Endothelial cell of umbilical vein (primary cell): Measurements from ENCODE around the gene CD48. TPM values are rescaled to one million over a fixed set of nuclear protein-coding genes. Genes with fewer than 3 reads are reported as not detected.

ENCODE experiments used
- BruUV-seq: library from RNA; stranded (reverse); fragments of 400-500 nt; replicated peaks from 2 replicates; lab custom pipeline; 2021; lab: Mats Ljungman, UMichigan
- CTCF ChIA-PET: fragments of 300-600, 350-600 bp; sonication (Branson Sonifier 250); formaldehyde crosslinking; loops from one replicate; lab custom pipeline; 2021; ENCODE audit warnings: antibody characterized with exemption, inconsistent platforms; lab: Charles Lee
- POLR2A ChIA-PET: fragments of 300-600, 350-600 bp; sonication (Branson Sonifier 250); formaldehyde crosslinking; loops from one replicate; lab custom pipeline; 2021; ENCODE audit warnings: antibody characterized with exemption, inconsistent platforms; lab: Charles Lee
- DNase-seq: peaks from one replicate; pipeline ENCODE4 v3.0.0-alpha.2; 2011; ENCODE audit warnings: low read depth, low spot score
- FAIRE-seq: peaks from 2 replicates; lab custom pipeline; 2011; peaks lifted over from hg19 to GRCh38; lab: Jason Lieb, UNC
- H2AFZ ChIP-seq: 2 replicates; pipeline ENCODE4 v1.6.0; 2012; ENCODE audit warnings: low read depth, low read length, control low read depth, inconsistent platforms
- H3K27ac ChIP-seq: 2 replicates; pipeline ENCODE4 v1.5.1; 2011; ENCODE audit warnings: low read depth, mild to moderate bottlenecking, control low read depth, low read length, moderate library complexity; ENCODE audit not compliant: insufficient read depth
- H3K27me3 ChIP-seq, 2 experiments: 2 replicates each; pipeline versions ENCODE4 v1.6.0 to v1.6.1; 2011; ENCODE audit warnings: low read length in 2 of 2, mixed read lengths in 1 of 2; ENCODE audit not compliant: control insufficient read depth in 2 of 2, insufficient read depth in 2 of 2
- H3K36me3 ChIP-seq, 2 experiments: 2 replicates in 1 of 2; 3 replicates in 1 of 2; pipeline ENCODE4 v1.5.1; 2011; ENCODE audit warnings: low read length in 2 of 2, mild to moderate bottlenecking in 1 of 2, moderate library complexity in 1 of 2; ENCODE audit not compliant: control insufficient read depth in 2 of 2, insufficient read depth in 2 of 2; ENCODE audit errors: extremely low read depth in 1 of 2
- H3K4me1 ChIP-seq: 3 replicates; pipeline ENCODE4 v1.5.1; 2011; ENCODE audit warnings: mild to moderate bottlenecking, low read length; ENCODE audit not compliant: control insufficient read depth, insufficient read depth; ENCODE audit errors: extremely low read depth
- H3K4me2 ChIP-seq: 2 replicates; pipeline ENCODE4 v1.6.1; 2011; ENCODE audit warnings: low read length, control low read depth, mixed read lengths; ENCODE audit not compliant: insufficient read depth
- H3K4me3 ChIP-seq, 3 experiments: fragments of 200-600 bp in 1 of 3; sonication (generic), shearing (Covaris generic) in 1 of 3; replicated peaks in 1 of 3; 2 replicates each; pipeline ENCODE4 v1.5.1; 2011 to 2016; ENCODE audit warnings: control low read depth in 3 of 3, low read length in 3 of 3, mild to moderate bottlenecking in 2 of 3, inconsistent platforms in 1 of 3, low read depth in 1 of 3, moderate library complexity in 1 of 3; ENCODE audit not compliant: insufficient read depth in 1 of 3
- H3K79me2 ChIP-seq: 2 replicates; pipeline ENCODE4 v1.6.0; 2012; ENCODE audit warnings: low read length, inconsistent platforms; ENCODE audit not compliant: control insufficient read depth, insufficient read depth
- H3K9ac ChIP-seq: replicated peaks from 2 replicates; pipeline ENCODE3; 2011; ENCODE audit warnings: low read length, control low read depth; ENCODE audit not compliant: insufficient read depth; ENCODE audit errors: extremely low read depth
- H3K9me1 ChIP-seq: replicated peaks from 3 replicates; pipeline ENCODE4 v1.6.0; 2011; ENCODE audit warnings: mild to moderate bottlenecking, low read length; ENCODE audit not compliant: control insufficient read depth, insufficient read depth; ENCODE audit errors: extremely low read depth
- H3K9me3 ChIP-seq: replicated peaks from 2 replicates; pipeline ENCODE4 v1.5.1; 2012; ENCODE audit warnings: low read length, inconsistent platforms; ENCODE audit not compliant: control insufficient read depth, insufficient read depth
- H4K20me1 ChIP-seq: replicated peaks from 2 replicates; pipeline ENCODE3; 2011; ENCODE audit warnings: mild to moderate bottlenecking, low read length; ENCODE audit not compliant: control insufficient read depth, insufficient read depth; ENCODE audit errors: extremely low read depth
- CTCF ChIP-seq, 2 donors: IDR thresholded peaks; 1 replicate in 1 of 2; 2 replicates in 1 of 2; pipeline ENCODE4 v1.5.1; 2011; ENCODE audit warnings: low read length in 2 of 2, mild to moderate bottlenecking in 2 of 2, moderate library complexity in 2 of 2, control low read depth in 1 of 2, inconsistent platforms in 1 of 2, low read depth in 1 of 2; ENCODE audit not compliant: insufficient read depth in 1 of 2; ENCODE audit errors: extremely low read depth in 1 of 2
- EZH2 ChIP-seq: IDR thresholded peaks from 2 replicates; pipeline ENCODE4 v1.6.1; 2012; ENCODE audit warnings: borderline replicate concordance, low read depth, mild to moderate bottlenecking, moderate library complexity, low read length, inconsistent platforms; ENCODE audit not compliant: severe bottlenecking
- FOS ChIP-seq: IDR thresholded peaks from 2 replicates; pipeline ENCODE4 v1.6.1; 2011; ENCODE audit warnings: mild to moderate bottlenecking, low read length, moderate library complexity, borderline replicate concordance; ENCODE audit not compliant: insufficient read depth
- GATA2 ChIP-seq: IDR thresholded peaks from 2 replicates; pipeline ENCODE4 v1.7.0; 2011; ENCODE audit warnings: low read depth, mild to moderate bottlenecking, moderate library complexity, mixed read lengths, low read length; ENCODE audit not compliant: insufficient read length, insufficient read depth
- JUN ChIP-seq: IDR thresholded peaks from 2 replicates; pipeline ENCODE4 v1.6.1; 2011; ENCODE audit warnings: borderline replicate concordance, low read depth; ENCODE audit not compliant: insufficient read length, insufficient read depth
- MAX ChIP-seq: IDR thresholded peaks from 2 replicates; pipeline ENCODE4 v1.6.1; 2011; ENCODE audit not compliant: insufficient read depth, insufficient read length
- MYC ChIP-seq: IDR thresholded peaks from one replicate; pipeline ENCODE4 v1.6.1; 2011; ENCODE audit warnings: mild to moderate bottlenecking, low read depth, low read length
- POLR2A ChIP-seq: IDR thresholded peaks from 2 replicates; pipeline ENCODE4 v1.6.1; 2012; ENCODE audit warnings: low read depth, mild to moderate bottlenecking, control low read depth, low read length
- POLR2AphosphoS5 ChIP-seq: IDR thresholded peaks from 2 replicates; pipeline ENCODE4 v1.6.1; 2012; ENCODE audit warnings: low read depth, mild to moderate bottlenecking, control low read depth, low read length, moderate library complexity; ENCODE audit not compliant: insufficient read depth
- dilution Hi-C: fragments of 300-500 bp; cut with MboI; formaldehyde crosslinking; loops from one replicate; pipeline ENCODE4 v1.15.0; 2019; ENCODE audit warnings: low sequenced_read_pairs; ENCODE audit not compliant: extremely low pct_ligation_motif_present
- intact Hi-C: fragments of 100-400 bp; cut with micrococcal nuclease; formaldehyde crosslinking; loops from one replicate; pipeline ENCODE4 v1.10.0; 2022
- polyA plus RNA-seq, 4 experiments: library from polyadenylated mRNA; depleted of rRNA in 3 of 4; stranded (reverse) in 3 of 4; unstranded in 1 of 4; fragments of >200 nt; gene quantifications; 2 replicates each; pipeline versions ENCODE4 v1.2.1 to v1.2.3, GENCODE V29; 2011 to 2012; ENCODE audit warnings: missing spikeins in 1 of 4
- total RNA-seq: library from RNA; stranded (reverse); gene quantifications from 2 replicates; pipeline ENCODE4 v1.2.3, GENCODE V29; 2021

The CD48 gene
- total and polyA plus RNA-seq, 2 donors (not counting 3 experiments of a cell fraction or from before 2014, with no cell fraction given) = not detected

- ChIA-PET CTCF (no interaction called here), POLR2A (no interaction called here)
- Histone ChIP-seq H3K4me2 (peak overlapping the region; percentile 33), H3K4me1 (peaks cover 9% of the 10 kb centered on the region), H3K9ac (no peak overlapping the region), H3K9me1 (no peaks in the 10 kb centered on the region), H4K20me1 (no peaks in the 10 kb centered on the region), H2AFZ (no peak overlapping the region), H3K79me2 (no peaks in the 10 kb centered on the region), H3K9me3 (no peaks in the 10 kb centered on the region), H3K27me3 (no peaks in the 10 kb centered on the region), H3K4me3 (no peak overlapping the region), H3K27ac (no peak overlapping the region), H3K36me3 (no peaks in the 10 kb centered on the region)
- DNase-seq (peak; percentile 10), FAIRE-seq (no peak)
- dilution Hi-C loops = no loop called here
- intact Hi-C loops = no loop called here
- BruUV-seq = no TSS peak
- no peak for TF ChIP-seq FOS
- no peak for TF ChIP-seq CTCF (IDR thresholded peaks at IDR 0.05; ENCODE audit: extremely low read depth in 1 of 2, insufficient read depth in 1 of 2, low read depth in 1 of 2, low read length in 2 of 2)
- no peak for TF ChIP-seq MYC
- no peak for TF ChIP-seq POLR2AphosphoS5
- no peak for TF ChIP-seq GATA2
- no peak for TF ChIP-seq MAX
- no peak for TF ChIP-seq JUN
- TF ChIP-seq POLR2A = no peak
- no peak for TF ChIP-seq EZH2
These were observed 73.6 kb downstream of the CD48 start for GRCh38 chr1:160637821-160638539.
